ENCODE results near the gene ECSCR.
A peak's percentile ranks its signal among the peaks of the same experiment; 100 is the strongest.

DNA sequence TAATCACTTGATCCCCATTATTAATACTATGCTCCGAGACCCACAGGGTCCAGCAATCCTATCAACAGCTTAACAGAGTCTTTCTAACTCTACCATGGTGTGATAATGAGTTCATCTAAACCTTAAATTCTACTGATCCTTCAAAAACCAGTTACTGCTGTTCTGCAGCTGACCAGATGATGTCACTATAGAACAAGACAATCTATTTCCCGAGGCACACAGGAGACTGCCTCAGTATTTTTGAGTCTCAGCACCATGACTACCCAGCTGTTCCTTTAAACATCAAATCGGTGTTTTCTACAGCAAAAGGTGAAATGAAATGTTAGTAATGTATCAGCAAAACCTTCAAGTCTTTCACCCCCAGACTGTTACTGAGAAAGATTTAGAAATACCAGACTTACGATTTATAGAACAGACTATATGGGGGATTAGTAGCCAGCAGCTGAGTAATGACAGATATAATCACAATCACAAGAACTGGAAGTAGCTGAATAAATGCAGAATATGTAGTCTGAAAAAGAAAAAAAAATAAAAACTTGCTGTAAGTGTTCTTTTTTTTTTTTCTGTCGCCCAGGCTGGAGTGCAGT is 40.1 kb downstream of the ECSCR start:
- TF ChIP-seq, protein P1, sequence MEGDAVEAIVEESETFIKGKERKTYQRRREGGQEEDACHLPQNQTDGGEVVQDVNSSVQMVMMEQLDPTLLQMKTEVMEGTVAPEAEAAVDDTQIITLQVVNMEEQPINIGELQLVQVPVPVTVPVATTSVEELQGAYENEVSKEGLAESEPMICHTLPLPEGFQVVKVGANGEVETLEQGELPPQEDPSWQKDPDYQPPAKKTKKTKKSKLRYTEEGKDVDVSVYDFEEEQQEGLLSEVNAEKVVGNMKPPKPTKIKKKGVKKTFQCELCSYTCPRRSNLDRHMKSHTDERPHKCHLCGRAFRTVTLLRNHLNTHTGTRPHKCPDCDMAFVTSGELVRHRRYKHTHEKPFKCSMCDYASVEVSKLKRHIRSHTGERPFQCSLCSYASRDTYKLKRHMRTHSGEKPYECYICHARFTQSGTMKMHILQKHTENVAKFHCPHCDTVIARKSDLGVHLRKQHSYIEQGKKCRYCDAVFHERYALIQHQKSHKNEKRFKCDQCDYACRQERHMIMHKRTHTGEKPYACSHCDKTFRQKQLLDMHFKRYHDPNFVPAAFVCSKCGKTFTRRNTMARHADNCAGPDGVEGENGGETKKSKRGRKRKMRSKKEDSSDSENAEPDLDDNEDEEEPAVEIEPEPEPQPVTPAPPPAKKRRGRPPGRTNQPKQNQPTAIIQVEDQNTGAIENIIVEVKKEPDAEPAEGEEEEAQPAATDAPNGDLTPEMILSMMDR (IDR thresholded peaks at IDR 0.05) = peak; percentile 93
- TF ChIP-seq EZH2phosphoT487 (IDR thresholded peaks at IDR 0.05) (no peak), EZH2 (IDR thresholded peaks at IDR 0.05) (no peak)

Data from neural progenitor cell (in vitro differentiated cells).